GM18861 (cell line): ENCODE results near the gene MPHOSPH6.
"Not testable (repeated sequence)": the region's sequence is repeated elsewhere in the genome, so short reads cannot be mapped to it uniquely, and the experiment has no call there.

Experiments used
- ATAC-seq: cut with Tn5 transposase; IDR thresholded peaks from one replicate; pipeline ENCODE4 v1.9.1; 2021; ENCODE audit not compliant: unreplicated experiment

The MPHOSPH6 gene

DNA sequence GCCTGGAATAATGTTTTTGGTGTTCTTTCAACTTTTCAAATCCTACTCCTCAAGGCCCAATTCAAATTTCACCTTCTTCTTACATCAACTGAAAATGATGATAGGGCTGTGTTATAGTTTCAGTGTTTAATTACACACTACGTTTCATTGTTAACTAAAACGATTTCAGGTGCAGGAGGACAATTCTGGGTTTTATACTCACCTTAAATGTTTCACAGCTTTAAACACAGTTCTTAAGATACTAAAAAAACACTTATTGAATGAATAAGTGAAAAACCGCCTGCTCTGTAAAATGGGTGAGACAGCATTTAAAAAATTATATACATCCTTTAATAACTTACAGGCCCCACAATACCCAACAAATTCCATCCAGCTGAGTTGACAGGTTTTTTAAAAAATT is 6.2 kb upstream of the MPHOSPH6 start:
- ATAC-seq, result no peak

DNA sequence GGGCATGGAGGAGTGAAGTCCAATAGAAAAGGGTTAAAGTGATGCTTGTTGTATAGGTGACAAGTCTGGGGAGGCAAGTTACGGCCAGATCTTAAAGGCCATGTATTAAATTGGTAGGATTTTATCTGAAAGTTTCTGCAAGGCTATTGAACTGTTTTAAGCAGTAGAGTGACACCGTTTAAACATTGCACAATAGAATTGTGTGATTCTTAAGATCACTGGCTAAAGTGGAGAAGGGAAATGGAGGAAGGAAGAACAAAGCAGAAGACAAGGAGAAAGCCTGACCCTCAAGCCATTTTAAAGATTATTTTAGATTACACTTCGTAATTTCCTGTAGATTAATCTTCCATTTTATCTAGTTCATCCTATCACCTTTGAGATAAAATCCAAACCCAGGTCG is 5.6 kb upstream of the MPHOSPH6 start:
- no peak for ATAC-seq

DNA sequence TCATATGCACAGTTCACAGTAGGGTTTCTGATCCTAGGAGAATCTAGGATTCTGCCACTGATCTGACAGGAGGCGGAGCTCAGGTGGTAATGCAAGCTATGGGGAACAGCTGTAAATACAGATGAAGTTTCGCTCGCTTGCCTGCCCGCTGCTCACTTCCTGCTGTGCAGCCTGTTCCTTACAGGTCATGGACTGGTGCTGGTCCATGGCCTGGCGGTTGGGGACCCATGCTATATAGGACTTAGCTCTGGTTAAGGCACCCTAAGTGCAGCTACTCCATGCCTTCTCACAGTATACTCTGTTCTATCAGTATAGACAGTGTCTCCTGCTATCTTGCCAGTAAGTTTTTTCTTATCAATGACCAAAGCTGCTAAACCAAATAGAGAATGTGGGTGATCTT is 2.4 kb downstream of the MPHOSPH6 start:
- ATAC-seq, result no peak

DNA sequence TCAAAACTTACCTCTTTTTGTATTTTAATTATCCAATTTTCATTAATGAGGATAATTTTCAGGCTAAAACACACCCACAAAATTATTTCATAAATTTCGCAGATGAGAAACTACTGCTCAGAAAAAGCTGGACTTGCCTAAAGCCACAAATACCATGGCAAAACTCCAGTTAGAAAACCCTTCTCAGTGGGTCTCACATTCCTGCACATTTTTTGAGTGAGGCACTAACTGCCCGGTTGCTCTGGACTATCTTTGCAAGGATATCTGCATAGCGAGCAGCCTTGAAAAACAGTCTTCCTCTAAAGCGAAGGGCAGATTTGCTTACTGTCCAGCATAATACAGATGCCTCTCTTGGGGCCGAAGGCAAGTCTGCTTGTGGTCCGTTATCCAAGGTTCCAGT is 9.8 kb downstream of the MPHOSPH6 start:
- no peak for ATAC-seq

DNA sequence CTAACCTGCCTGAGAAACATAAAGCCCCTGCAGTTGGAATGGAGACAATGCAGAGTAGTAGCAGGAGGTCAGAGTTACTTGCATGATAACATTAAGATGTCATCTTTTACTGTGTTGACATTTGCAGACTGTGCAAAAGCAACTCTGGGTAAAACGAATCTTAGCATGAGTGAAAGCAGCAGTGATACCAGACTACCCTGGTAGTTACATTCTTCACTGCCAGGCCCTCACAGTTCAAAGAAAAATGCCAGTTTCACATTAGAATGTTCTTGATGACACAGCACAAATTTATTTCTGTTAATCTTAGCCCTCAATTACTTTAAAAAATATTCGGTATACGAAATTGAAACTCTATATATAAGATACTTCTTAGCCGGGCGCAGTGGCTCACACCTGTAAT is 12.2 kb downstream of the MPHOSPH6 start:
- ATAC-seq, result no peak

DNA sequence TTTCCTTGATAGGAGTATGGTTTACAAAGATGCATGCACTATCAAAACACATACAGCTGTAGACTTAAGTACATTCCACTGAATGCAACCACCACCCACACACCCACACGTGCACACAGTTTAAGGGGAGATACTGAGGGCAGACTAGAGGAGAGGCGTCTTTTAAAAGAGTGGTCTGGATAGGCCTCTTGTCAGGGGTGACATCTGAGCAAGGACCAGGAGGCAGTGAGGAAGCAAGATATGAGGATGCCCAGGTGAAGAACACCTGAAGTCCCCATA is 12.6 kb downstream of the MPHOSPH6 start:
- ATAC-seq, result no peak

DNA sequence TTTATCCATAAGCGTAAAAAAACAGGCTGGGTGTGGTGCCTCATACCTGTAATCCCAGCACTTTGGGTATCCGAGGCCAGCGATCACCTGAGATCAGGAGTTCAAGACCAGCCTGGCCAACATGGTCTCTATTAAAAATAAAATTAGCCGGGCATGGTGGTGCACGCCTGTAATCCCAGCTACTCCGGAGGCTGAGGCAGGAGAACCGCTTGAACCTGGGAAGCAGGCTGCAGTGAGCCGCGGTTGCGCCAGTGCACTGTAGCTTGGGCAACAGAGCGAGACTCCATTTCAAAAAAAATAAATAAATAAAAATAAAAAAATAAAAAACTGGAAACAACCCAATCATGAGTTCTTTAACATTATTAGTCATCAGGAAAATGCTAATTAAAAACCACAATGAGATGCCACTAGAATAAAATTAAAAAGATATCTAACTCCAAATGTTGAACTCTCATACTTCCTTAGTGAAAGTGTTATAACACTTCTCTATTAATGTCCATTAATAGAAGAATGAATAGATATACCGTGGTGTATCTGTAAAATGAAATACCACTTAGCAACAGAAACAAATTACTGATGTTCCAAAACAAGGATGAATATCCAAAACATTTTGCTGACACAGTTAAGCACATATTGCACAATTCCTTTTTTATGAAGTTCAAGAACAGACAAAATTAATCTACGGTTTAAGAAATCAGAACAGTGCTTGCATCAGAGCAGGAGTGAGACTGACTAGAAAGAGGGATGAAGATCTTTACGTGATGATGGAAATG is 13.1 kb downstream of the MPHOSPH6 start:
- no peak for ATAC-seq

DNA sequence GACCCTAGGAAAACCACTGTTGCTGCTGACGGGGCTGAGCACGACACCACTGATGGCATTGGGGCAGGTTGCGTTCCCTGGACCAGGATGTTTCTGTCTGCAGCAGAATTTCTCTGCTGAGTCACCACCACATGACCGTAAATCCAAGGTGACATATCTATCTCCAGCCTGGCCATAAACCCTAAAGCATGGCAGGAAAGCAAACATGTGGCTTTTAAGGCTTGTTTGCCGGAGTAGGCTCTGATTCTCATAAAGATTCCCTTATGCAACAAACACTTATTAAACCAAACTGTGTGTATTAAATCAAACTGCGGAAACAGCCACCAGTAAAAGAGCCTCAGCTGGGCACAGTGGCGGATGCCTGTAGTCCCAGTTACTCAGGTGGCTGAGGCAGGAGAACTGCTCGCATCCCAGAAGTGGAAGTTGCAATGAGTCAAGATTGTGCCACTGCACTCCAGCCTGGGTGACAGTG is 17.3 kb downstream of the MPHOSPH6 start:
- no peak for ATAC-seq

DNA sequence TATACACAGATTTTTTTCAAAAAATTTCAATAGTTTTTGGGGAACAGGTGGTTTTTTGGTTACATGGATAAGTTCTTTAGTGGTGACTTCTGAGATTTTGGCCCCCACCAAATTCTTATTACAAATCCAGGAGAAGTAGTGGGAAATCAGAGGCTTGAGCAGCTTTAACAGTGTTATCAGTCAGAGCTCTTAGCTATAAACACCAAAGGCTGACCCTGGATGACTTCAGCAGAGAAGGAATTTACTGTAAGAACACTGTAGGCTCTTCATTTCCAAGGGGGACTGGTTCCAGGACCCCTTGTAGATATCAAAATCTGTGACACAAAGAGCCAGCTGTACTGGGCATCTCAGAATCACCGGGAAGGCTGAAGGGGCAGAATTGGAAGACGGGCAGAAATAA is 17.8 kb downstream of the MPHOSPH6 start:
- ATAC-seq, result no peak

DNA sequence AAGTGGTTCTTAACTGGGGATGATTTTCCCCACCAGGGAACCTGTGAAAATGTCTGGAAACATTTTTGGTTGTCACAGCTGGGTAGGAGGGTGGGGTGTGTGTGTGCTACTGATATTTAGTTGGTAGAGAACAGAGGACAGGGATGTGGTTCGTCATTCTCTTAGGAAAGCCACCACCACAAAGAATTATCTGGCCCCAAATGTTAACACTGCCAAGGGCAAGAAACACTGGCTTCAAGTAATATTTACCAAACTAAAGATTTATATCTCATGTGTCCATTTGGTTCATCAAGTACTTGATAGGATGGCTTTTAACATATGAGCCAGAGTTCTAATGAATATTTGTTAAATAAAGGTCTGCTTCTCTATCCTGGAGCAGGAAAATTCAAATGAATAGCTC is 19.5 kb downstream of the MPHOSPH6 start:
- ATAC-seq, result no peak

DNA sequence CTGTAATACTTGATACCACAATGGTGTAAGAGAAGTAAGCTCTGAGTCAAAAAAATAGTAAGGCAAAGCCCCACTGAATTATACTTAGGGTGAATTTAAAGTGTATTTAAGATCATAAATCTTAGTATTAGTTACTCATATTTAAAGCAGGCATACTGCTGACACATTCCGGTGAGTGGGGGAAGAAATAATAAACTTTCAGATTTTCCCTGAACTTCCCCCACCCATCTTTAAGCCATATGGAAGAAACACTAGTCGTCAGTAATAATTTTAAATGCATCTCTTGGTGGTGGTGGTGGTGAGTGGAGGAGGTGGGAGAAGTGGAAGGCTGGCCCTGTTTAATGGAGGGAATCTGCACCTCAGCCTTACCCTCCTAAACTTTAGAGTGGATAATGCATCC is 20.5 kb downstream of the MPHOSPH6 start:
- ATAC-seq, result no peak

DNA sequence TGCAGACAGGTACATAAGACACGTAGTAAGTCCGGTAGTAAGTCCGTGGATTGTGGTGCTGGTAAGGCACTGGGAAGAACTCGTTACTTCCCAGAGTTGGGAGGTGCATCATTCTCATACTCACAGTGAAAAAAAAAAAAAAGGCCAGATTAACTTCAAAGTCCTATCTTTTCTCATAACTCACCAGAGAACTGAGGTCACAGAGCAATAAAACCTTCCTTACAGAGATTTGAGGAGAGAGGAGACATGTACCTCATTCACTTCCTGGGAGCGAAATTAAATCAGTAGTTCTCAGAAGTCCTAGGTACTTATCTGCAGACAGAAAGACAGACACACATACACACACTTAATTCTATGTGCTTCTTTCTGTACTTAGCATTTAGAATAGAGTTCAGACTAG is 22.5 kb downstream of the MPHOSPH6 start:
- no peak for ATAC-seq

DNA sequence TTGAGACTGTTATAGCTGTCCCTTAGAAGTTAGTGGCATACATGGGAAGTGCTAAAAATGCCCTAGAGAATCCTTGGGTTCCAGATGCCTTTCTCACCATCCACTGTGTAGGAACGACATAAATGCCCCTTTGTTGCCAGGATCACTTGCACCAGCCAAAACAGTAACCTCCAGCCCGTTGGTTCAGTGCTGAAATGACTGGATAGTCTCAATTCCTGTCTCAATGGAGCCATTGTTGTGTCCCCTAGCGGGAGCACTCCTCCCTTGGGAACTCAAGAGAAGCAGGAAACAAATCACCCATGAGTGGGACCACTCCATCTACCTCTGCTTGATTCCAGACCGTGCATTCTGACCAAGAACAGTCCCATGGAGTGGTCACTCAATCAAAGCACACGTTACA is 23.1 kb downstream of the MPHOSPH6 start:
- ATAC-seq, result no peak

DNA sequence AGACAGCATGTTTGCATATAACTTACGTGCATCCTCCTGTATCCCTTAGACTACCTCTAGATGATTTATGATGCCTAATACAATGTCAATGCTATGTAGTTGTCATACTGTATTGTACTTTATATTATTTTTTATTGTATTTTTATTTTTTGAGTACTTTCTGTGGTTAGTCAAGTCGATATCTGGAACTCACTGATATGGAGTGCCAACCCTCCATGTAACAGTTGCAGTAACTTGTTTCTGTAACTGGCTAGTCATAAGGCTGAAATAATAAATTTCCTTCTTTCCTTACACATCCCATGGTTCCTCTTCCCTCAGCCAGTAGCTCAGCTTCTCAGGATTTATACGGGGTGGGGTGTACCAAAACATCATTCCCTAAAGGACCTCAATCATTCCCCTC is 23.5 kb downstream of the MPHOSPH6 start:
- ATAC-seq, result no peak

DNA sequence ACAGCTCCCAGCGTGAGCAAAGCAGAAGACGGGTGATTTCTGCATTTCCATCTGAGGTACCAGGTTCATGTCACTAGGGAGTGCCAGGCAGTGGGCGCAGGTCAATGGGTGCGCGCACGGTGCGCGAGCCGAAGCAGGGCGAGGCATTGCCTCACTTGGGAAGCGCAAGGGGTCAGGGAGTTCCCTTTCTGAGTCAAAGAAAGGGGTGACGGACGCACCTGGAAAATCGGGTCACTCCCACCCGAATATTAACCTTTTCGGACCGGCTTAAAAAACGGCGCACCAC is 30.8 kb downstream of the MPHOSPH6 start:
- not testable (repeated sequence) for ATAC-seq

DNA sequence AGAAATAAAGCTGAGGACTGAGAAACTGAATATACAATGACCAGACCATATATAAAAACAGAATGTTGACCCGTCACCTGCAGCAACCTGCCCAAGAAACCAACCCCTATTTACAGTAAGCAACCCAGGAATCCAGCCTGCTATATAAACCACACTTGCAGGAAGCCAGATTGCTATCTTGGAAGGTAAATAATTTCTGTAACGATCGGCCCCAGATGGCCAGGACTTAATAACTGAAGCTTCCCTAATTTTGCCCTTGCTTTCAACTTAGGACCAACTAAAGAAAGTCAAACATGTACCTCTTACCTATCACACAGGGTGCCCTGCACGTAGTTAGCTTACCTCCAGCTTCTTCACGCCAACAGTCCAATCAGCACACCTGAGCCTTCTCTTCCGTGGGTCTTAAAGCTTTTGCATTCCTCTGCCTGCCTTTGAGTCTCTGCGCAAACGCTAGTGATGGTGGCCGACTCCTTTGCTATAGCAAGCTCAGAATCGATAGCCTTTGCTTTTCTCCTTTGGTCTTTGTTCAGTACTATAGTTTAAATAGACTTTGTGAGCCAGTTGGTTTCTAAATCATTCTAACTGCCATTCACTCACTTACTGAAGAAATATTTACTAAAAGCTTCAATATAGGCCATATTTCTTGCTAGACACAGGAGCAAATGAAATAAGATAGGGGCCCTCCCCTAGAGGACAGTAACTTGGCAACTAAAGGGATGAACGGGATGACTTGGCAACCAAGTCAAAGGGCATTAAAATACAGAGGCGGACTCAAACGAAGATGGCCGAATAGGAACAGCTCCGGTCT is 31.3 kb downstream of the MPHOSPH6 start:
- ATAC-seq, result no peak

DNA sequence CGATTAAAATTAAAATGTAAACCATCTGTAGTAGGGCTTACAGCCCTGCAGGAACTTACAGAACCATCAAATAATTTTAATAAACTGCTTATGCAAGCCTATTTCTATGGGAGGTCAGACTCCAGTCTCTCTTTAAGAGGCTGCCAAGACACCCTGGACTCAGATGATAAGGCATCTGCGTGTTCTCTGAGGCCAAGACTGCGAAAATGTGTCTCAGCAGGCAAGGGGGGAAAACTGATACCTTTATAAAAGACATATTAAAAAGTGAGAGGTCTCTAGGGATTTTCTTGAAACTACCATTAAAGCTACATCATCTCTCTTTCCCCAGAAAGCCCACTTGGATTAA is 32.2 kb downstream of the MPHOSPH6 start:
- no peak for ATAC-seq

DNA sequence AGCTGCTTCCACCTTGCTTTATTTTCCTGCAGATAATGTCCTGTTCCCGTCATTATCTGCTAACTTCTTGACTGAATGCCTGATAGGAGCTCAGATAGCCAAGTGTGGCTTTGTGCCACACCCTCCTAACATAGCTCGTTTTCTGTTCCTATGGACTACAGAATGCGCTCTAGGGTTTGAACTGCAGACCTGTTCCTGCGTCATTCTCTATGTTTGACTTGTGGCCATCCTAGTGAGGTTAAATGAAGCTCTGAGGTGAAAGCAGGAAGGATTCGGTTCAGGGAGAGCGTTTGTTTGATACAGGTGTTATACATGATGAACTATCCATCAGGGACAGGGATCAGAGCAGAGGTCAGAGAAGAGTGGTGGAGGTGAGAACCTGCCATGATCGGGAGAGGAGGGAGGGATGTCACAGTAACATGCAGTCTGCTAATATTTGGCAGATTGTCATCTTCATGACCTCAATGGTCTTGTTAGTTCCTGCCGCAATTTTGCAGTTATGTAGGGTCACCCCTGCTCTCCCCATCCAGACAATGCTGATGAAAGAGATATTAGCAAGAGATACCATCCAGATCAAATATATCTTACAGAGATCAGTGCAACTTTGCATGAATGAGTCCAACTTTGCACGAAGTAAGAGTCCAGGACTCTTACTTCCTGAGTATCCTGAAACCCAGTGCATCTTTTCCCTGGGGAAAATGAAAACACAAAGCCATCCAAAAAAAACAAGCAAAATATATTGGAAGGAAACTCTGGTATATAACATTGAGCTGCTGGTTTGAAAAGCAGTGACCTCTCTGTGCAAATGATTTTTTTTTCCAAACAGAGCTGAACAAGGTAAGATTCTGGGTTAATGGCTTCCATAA is 32.8 kb downstream of the MPHOSPH6 start:
- ATAC-seq, result no peak

DNA sequence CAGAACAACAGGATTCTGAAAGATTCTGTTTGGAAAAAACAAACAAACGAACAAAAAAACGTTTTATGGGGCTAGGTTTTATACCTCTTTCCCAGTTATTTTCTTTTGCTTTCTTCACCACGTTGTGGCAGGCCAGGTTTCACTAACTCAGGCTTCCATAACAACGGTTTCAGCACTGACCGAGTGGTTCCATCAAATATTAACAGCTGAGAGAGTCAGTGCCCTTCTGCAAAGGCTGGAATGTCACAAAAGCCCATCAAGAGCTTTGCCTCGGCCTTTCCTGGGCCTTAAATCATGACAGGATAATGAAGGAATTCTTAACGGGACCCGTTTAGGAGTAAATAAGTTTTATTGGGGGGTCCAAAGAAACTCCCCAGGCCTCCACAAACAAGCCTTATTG is 34.2 kb downstream of the MPHOSPH6 start:
- ATAC-seq, result no peak

DNA sequence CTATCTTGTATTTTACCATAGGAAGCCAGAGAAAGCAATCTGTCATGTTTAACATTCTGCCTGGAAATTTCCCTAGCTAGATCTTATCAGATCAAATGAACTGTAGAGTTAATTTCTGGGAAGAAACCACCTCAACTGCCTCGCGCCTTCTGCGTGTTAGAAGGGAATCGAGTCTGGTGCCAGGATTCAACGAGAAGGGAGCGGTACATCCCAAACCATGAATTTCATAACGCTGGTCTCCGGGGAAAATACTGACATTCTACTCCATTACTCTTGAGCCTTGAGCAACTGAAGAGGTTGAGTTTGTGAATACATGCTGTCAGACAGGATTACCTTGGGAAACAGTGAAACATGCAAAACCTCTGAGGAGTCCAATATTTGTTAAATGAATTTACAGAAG is 35.2 kb downstream of the MPHOSPH6 start:
- no peak for ATAC-seq

DNA sequence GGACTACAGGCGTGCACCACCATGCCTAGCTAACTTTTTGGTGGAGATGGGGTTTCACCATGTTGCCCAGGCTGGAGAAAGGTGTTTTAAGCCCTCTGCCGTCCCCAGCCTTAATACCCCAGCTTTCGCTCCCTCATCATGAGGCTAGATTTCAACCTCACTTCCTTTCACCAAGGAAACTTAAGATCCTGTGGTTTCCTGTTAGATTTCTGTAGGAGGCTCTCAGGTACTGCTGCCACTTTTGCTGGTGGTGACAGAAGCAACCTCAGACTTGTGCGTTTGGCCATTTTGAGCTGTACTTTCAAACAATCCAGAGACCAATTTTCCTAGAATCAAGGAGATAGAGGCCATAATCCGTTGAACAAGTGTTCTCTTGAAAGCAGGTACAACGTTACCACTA is 36.2 kb downstream of the MPHOSPH6 start:
- ATAC-seq, result no peak

DNA sequence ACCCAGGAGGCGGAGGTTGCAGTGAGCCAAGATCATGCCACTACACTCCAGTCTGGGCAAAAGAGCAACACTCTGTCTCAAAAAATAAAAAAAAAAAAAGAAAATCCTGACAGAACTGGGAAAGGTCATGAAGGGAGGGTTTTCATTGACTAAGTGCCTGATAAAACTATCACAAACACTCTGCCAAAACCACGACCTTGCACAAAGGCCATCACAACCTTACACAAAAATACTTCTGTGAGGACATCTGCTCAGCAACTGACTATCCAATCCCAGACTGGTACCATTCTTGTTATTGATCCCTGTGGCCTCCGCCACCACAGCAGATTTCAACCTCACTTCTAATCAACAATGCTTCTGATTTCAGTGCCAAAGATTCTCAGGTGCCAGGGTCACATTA is 40.1 kb downstream of the MPHOSPH6 start:
- ATAC-seq, result no peak
